K562 (cell line): ENCODE data around the gene CD47.

Experiments used
- BRF2 ChIP-seq: IDR thresholded peaks from 3 replicates; pipeline ENCODE4 v1.6.1; 2011; ENCODE audit warnings: borderline replicate concordance, mild to moderate bottlenecking; ENCODE audit not compliant: insufficient read length, insufficient read depth
- CTCF ChIP-seq, 3 experiments: IDR thresholded peaks in 2 of 3; conservative IDR thresholded peaks in 1 of 3; 2 replicates each; pipeline ENCODE4 v1.5.1; 2011 to 2012; ENCODE audit warnings: low read length in 3 of 3, mild to moderate bottlenecking in 3 of 3, control low read depth in 2 of 3, improper control_type of control experiment in 1 of 3, inconsistent platforms in 1 of 3, low read depth in 1 of 3, mixed read lengths in 1 of 3, moderate library complexity in 1 of 3; ENCODE audit not compliant: insufficient read depth in 2 of 3
- ELK3 ChIP-seq: fragments of 450-650 bp; formaldehyde crosslinking; IDR thresholded peaks from 2 replicates; pipeline ENCODE4 v1.4.0; 2020; ENCODE audit warnings: mild to moderate bottlenecking
- GABPB1 ChIP-seq: sonication (generic); formaldehyde crosslinking; IDR thresholded peaks from 2 replicates; pipeline ENCODE4 v1.8.0; 2022; ENCODE audit warnings: mild to moderate bottlenecking, missing genetic modification reagents
- HEY1 ChIP-seq: fragments of 250-450 bp; sonication (Bioruptor Pico); IDR thresholded peaks from 2 replicates; pipeline ENCODE4 v1.5.0; 2020; ENCODE audit warnings: mild to moderate bottlenecking, moderate library complexity, borderline replicate concordance
- KHSRP ChIP-seq: fragments of 450-650 bp; IDR thresholded peaks from 2 replicates; pipeline ENCODE4 v1.6.1; 2017
- POLR3A ChIP-seq: IDR thresholded peaks from 2 replicates; pipeline ENCODE4 v1.6.1; 2011; ENCODE audit warnings: borderline replicate concordance, mild to moderate bottlenecking, moderate library complexity; ENCODE audit not compliant: insufficient read length, insufficient read depth; ENCODE audit errors: extremely low read depth
- RFX5 ChIP-seq: IDR thresholded peaks from 2 replicates; pipeline ENCODE4 v1.6.1; 2011; ENCODE audit warnings: low read depth, mild to moderate bottlenecking, improper control_type of control experiment, low read length
- TBL1XR1 ChIP-seq, 2 experiments: IDR thresholded peaks; 2 replicates each; pipeline ENCODE4 v1.6.1; 2012; ENCODE audit warnings: improper control_type of control experiment in 2 of 2, low read length in 2 of 2, mild to moderate bottlenecking in 1 of 2
- YY1 ChIP-seq, 3 experiments: IDR thresholded peaks; 2 replicates each; pipeline ENCODE4 v1.6.1; 2011; ENCODE audit warnings: low read length in 2 of 3, mild to moderate bottlenecking in 2 of 3, moderate library complexity in 2 of 3, borderline replicate concordance in 1 of 3, control low read depth in 1 of 3, low read depth in 1 of 3; ENCODE audit not compliant: insufficient read depth in 3 of 3, insufficient replicate concordance in 2 of 3, control insufficient read depth in 1 of 3, insufficient read length in 1 of 3; ENCODE audit errors: extremely low read depth in 1 of 3
- ZNF274 ChIP-seq: IDR thresholded peaks from 2 replicates; pipeline ENCODE4 v1.6.1; 2011; ENCODE audit warnings: low read depth, mild to moderate bottlenecking, low read length, moderate library complexity, borderline replicate concordance

- no peak for TF ChIP-seq BRF2
- no peak for TF ChIP-seq TBL1XR1 (IDR thresholded peaks at IDR 0.05; ENCODE audit: low read length in 2 of 2)
- TF ChIP-seq HEY1 (CRISPR knock-in tag) = no peak
- TF ChIP-seq ZNF274 = no peak
- TF ChIP-seq CTCF (IDR thresholded peaks at IDR 0.05 in 2 of 3, conservative IDR thresholded peaks at IDR 0.05 in 1 of 3; ENCODE audit: insufficient read depth in 2 of 3, low read depth in 1 of 3, low read length in 3 of 3) = no peak
- TF ChIP-seq YY1 (IDR thresholded peaks at IDR 0.05; ENCODE audit: borderline replicate concordance in 1 of 3, control insufficient read depth in 1 of 3, extremely low read depth in 1 of 3, insufficient read depth in 3 of 3, insufficient read length in 1 of 3, insufficient replicate concordance in 2 of 3, low read depth in 1 of 3, low read length in 2 of 3) = no peak
- TF ChIP-seq ELK3 (CRISPR knock-in tag) = no peak
- TF ChIP-seq POLR3A = no peak
- no peak for TF ChIP-seq GABPB1 (CRISPR knock-in tag)
- TF ChIP-seq RFX5 = no peak
- TF ChIP-seq KHSRP = no peak
Measured at GRCh38 chr3:108029466-108029865, 61.4 kb downstream of the CD47 start.
